GM18870 (cell line): ENCODE results near the gene AIFM2.
A peak's percentile ranks its signal among the peaks of the same experiment; 100 is the strongest.
"Not testable (repeated sequence)": the region's sequence is repeated elsewhere in the genome, so short reads cannot be mapped to it uniquely, and the experiment has no call there.

Experiments
- ATAC-seq: cut with Tn5 transposase; IDR thresholded peaks from one replicate; pipeline ENCODE4 v1.9.1; 2021; ENCODE audit warnings: moderate library complexity; ENCODE audit not compliant: unreplicated experiment

Gene AIFM2

DNA sequence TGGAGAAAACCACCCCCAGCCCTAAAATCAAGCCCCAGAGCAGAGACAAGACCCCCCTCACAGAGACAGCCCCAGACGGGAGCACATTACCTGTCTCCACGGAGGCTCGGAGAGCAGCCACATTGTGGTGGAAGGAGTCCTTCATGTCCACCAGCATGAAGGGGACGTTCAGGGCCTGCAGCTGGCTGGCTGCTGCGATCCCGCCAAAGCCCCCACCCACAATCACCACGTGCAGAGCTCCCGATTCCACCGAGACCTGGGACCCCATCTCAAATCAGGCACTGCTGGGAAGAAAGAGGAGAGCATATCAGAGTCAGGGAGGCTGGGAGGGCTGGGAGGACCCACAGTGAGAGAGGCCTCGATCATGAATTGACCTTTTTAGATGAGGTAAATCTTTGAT is 8.8 kb downstream of the AIFM2 start:
- no peak for ATAC-seq

DNA sequence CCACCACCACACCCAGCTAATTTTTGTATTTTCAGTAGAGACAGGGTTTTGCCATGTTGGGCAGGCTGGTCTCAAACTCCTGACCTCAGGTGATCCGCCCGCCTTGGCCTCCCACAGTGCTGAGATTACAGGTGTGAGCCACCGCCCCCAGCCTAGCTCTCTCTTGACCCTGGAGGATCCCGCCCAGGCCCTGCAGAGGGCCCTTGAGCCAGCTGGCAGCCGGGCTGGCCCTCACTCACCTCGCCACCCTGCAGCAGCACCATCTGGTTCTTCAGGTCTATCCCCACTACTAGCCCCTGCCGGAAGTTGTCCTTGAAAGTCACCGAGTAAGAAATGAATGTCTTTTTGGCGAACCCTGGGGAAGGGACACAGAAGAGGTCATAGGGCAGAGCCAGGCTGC is 9.5 kb downstream of the AIFM2 start:
- ATAC-seq: not testable (repeated sequence)

DNA sequence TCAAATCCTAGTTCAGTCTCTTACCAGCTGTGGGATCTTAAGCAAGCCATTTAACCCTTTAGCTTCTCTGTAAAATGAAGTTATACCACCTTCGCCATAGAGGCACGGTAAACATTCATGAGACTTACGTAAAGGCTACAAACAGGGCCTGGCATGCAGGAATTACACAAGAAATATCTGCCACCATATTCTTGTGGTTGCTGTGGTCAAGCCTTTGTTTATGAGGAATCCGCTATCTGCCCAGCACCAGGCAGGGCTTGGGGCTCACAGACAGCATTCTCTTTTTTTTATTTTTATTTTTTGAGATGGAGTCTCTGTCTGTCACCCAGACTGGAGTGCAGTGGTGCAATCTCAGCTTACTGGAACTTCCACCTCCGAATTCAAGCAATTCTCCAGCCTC is 9.9 kb downstream of the AIFM2 start:
- ATAC-seq: no peak

DNA sequence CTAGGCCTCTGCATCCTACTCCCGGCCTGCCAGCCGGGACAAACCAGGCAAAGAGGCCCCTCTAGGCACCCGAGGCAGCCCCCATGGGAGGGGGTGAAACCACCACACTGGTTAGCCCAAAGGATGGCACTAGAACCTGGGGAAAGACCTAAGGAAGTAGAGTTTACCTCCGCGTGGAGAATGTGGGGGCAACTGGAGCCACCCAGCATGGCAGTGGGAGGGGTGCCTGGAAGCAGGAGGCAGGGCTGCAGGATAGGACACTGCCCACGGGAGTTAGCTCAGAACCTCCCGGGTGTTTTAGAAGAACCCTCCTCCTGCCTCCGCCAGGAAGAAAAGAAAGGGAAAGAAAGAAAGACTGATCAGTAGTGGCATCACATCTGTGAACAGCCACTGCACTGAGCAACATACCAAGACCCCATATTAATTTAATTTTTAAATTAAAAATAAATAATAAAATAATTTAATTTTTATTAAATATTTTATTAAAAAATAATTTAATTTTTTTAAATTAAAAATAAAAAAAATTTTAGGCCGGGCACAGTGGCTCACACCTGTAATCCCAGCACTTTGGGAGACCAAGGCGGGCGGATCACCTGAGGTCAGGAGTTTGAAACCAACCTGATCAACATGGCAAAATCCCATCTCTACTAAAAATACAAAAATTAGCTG is 11.2 kb downstream of the AIFM2 start:
- ATAC-seq: no peak

DNA sequence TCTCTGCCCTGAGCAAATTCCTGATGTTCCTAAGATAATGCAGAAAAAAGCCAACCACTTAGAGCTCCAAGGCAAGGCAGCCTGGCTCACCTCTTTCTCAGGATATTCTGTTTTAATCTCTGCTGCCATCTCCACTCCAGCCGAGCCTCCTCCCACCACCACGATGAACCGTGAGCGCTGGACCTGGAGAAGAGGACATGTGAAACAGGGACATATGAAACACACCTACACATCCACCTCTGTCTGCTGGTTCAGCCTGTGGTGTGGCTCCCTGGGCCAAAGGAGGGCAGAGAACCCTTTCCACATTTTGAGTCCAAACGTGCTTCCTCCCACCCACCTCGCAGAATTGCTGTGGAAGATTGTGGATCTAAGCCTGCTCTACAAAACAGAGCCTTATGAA is 12.2 kb downstream of the AIFM2 start:
- no peak for ATAC-seq

DNA sequence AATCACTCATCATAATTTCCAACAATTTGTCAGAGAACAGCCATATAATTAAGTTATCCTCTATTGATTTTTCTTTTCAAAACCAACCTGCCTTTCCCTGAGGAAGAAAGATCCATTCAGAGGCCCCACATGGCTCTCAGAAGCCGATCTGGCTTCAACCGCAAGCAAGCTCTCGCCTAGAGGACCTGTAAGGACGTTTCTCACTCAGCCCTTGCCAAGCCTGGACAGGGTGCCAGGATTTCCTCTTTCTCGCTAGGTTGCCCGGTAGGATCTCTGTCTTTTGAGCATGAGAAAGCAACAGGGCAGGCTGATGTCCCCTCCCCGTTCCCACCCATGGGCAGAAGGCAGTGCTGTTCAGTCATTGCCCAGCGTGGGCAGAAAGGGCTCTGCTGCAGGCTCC is 13.0 kb downstream of the AIFM2 start:
- ATAC-seq: no peak

DNA sequence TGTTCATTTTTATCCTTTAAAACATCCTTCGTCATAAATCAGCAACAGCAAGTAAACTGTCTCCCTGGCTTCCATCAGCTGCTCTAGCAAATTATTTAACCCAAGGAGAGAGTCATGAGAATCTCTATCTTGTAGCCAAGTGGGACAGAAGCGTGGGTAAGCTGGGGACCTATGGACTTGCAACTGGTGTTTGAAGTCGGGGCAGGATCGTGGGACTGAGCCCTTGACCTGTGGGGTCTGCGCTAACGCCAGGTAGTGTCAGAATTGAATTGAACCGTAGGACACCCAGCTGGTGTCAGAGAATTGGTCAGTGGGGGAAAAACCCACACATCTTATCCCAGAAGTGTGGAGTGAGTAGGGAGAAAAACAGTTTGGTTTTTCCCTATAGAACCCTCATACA is 13.4 kb downstream of the AIFM2 start:
- no peak for ATAC-seq

DNA sequence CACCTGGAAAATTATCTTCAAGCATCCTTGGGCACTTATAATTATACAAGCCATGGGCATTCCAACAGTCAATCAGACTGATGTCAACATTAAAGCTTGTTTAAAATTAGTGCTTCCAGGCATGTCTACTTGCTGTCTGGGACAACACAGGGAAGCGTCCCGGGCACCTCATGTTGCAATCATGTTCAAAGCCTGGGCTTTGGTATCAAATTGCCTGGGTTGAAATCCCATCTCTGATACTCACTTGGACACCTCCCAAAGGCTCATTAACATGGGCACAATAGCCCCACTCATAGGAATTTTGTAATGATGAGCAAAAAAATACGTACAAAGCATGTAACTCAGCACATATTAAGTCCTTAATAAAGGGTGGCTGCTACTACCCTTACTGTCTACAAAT is 14.4 kb downstream of the AIFM2 start:
- ATAC-seq: no peak

DNA sequence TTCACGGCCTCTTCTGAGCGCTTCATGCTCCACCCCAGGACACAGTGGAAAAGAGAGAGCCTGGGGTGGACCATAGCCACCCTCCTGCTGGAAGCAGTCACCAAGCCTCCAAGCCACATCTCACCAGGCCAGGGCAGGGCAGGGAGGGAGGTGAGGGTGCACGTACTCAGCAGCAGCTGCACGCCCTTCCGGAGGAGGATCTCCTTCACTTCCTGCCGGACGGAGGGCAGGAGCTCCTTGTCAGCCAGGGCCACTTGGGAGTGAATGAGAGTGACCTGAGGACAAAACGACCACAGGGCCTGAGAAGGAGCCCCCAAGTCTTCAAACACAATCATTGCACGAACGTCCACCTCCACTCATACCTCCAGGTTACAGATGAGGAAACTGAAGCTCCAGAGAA is 15.0 kb downstream of the AIFM2 start:
- ATAC-seq: no peak

DNA sequence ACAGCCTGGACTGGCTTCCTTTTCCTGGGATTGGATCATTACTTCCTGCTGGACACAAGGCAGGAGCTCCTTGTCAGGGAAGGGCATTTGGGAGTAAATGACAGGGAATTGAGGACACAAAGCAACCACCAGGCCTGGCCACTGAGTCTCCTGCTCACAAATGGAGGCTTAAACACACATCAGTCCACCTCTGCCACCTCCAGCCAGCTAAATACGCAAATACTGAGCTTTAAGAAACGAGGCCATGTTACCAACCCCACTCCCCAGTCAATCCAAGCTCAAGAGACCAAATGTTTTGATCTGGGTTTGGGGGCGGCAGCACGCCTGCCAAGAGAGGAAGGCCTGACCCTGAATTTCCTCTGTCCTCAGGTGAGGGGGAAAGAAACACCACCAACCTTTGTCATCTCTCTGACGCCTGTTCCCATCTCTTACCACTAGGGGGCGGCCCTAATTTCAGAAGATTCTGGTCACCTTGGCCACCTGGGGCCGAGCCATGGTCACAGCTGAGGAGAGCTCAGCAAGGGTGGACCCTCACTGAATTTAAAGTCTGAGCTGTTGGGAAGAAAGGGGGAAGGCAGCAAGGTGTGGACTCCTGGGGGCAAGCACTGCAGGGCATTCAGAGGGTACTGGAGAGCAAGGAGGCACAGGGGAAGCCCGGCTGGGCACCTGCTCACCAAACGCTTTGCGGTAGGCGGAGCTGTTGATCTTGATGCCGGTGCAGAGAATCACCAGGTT is 16.5 kb downstream of the AIFM2 start:
- no peak for ATAC-seq

DNA sequence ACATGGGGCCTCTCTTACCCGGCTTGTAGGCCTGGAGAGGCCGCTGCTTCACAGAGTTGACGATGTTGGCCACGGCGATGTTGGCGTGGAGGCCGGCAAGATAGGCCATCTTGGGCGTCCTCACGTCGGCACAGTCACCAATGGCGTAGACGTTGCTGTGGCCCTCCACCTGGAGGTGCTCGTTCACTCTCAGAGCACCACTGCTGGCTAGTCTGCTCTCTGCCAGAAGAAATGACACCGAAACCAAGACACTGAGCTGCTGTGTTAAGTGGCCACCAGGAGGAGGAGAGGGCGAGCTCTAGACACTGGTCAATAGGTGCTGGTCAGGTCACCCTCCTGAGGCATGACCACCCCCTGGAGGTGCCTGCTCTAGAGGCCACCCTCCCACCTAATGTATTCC is 17.7 kb downstream of the AIFM2 start:
- no peak for ATAC-seq

DNA sequence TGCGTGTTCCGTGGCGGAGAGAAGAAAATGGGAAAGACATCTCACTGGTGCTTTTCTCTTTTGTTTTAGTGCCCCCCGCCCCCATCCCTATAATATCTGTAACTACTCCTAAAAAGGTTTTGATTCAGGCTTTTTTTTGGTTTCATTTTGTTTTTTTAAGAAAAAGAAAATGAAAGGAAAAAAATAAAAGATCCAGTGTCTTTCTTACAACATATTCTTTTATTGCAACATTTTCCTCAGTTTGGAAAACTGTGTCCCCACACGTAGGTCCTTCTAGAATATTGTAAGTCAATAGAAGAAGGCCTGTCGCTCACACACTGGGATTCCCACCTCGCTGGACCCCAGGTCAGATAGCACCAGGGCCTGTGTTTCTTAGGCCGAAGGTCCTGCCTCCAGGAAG is 20.6 kb downstream of the AIFM2 start:
- ATAC-seq: no peak

DNA sequence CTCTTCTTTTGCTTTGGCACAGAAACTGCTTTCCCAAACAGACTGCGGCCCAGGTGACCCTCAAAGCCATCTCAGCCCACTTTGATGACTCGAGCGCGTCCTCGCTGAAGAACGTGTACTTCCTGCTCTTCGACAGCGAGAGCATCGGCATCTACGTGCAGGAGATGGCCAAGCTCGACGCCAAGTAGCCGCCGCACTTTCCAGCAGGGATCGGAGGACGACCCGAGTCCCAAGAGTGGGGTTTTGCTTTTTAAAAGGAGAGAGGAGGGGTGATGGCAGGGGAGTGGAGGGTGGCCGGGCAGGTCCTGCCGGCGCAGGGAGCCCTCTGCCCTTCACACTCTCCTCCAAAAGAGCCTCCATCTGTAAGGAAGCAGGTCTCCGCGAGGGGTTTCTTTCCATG is 21.1 kb downstream of the AIFM2 start:
- no peak for ATAC-seq

DNA sequence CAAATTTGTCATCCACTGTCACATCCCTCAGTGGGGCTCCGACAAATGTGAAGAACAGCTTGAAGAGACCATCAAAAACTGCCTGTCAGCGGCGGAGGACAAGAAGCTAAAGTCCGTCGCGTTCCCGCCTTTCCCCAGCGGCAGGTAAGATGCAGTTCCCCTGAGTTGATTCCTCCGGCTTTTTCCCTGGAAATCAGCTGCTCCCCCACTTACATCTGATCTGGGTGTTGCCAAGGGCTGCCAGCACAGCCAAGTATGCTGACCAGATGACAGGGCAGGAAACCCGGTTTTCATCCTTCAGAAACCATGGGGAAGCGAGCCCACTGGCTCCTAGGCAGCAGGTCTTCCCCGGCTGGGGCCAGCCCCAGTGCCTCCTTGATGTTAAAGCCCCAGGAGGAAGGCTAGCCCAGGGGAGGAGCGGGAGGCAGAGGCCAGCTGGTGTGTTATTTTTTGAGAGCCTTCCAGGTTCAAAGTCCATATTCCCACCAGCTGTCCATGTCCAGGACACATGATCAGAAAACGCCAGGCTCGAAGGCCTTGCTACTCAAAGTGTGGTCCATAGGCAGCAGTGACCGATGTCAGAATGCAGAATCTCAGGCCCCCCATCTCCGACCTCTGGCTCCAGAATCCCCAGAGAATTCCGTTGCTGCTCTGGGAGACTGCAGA is 23.4 kb downstream of the AIFM2 start:
- ATAC-seq: no peak

DNA sequence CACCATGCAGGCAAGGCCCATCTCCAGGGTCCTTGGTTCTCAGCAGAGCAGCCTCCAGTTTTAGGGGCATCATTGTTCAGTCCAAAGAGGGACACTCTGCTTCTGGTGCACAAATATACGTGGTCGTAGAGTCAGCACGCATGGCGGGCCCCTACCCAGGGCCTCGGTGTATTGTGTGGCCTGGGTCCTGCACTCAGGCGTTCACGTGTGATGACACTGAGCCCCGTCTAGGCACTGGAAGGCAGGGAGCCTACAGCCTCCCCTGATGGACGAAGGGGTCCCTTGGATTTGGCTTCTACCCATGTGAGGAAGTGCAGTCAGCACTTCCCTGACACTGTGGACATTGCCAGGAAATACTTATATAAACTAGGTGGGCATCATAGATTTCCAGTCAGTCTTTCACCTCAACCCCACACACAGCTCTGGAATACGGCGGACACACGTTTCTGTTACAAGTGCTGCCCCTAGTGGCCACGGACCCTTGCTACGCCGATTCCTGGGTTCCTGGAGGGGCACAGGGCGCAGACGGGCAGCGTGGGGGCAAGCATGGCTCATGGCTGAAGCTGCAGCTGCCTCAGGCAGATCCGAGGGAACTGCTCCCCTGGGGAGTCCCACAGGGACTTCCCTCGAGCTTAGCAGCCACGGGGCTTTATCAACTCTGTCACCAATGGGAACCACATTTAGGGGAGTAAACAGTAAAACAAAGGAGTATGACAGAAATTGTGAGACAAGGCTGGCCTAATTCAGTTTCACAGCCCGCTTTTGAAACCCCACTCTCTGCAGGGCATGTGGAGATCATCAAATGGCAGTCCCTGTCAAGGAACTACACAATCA is 25.4 kb downstream of the AIFM2 start:
- ATAC-seq: peak; percentile 57

DNA sequence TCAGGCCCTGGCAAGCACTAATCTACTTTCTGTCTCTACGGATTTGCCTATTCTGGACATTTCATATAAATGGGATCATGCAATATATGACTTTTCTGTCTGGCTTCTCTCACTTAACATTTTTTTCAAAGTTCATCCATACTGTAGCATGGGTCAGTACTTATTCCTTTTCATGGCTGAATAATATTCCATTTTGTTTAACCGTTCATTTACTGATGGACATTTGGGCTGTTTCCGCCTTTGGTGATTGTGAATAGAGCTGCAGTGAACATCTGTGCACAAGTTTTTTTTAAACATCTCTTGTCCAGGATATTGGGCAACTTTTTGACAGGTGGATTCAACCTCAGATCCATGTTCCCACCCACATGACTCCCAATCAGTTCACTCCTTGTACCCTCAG is 31.0 kb downstream of the AIFM2 start:
- ATAC-seq: no peak

DNA sequence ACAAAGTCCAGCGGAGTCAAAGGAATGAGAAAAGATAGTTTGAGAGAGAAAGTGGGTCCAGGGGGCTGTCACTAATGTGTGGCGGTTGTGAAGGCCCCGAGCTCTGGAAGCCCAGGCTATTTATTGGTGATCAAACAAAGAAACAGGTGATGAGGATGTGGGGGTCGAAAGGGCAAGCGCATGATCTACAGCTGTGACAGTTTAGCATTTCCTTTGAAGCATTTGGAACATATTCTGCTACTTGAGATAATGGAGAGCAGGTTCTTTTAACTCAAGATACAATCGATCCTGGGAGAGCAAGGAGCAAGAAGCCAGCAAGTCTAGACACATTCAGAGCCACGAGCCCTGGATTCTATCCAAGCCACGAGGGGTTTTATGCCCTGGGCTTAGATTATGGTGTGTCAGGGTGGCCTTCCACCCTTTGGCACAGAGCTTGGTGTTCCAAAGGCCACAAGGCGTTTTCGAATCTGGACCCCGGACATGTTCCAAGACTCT is 31.5 kb downstream of the AIFM2 start:
- ATAC-seq: not testable (repeated sequence)

DNA sequence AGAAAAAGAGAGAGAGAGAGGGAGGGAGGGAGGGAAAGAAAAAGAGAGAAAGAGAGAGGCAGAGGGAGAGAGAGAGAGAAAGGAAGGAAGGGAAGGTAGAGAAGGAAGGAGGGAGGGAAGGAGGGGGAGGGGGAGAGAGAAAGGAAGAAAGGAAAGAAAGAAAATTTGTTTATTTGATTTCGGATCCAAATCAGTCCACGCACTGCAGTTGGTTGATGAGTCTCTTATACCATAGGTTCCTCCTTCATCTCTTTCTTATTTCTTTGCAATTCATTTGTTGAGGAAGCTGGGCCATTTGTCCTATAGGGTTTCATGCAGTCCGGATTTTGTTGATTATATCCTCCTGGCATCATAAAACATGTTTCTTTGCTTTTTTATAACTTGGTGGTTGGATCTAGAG is 34.4 kb downstream of the AIFM2 start:
- ATAC-seq: no peak

DNA sequence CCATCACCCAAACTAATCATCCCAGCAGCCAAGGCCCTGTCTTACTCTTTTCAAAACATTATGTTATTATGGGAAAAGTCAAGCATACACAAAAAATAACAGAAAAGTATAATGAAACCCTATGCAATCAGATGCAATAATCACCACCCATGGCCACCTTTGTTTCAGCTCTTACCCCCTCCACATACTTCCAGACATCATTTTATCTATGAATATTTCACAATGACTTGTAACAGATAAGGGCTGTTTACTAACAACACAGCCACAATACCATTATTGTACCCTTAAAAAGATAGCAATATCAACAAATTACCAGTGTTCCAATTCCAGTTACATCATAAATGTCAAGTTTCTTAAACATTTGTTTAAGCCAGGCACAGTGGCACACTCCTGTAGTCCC is 35.2 kb downstream of the AIFM2 start:
- no peak for ATAC-seq

DNA sequence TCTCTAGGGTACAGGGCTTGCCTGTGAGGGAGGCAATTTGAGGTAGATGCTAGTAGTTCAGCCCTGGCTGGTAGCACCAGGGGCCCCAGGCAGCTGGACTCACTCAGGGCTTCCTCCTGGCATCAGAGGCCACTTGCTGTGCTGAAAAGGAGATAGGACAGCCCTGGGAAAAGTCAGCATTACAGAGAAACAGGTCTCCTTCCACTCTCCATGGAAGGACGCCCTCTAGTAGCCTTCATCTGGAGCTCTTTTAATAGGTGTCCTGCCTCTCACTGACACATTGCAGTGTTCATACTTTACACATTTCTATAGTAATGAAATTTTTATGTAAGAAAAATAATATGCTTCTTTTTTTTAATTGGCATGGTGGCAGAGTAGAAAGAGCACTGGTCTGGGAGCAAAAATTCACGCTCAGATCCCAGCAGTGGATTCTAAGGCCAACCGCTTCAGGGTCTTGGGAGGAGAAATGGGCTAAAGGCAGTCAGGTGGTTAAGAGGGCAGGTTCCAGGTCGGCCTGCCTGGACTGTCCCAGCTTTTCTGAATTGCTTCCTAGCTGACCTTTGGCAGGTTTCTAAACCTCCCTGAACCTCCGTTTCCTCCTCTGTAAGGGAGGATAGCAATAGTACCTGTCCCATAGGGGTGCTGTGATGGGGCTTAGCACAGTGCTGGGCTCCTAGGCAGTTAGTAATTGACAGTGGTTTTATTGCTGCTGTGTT is 35.8 kb downstream of the AIFM2 start:
- ATAC-seq: no peak
